ENCODE data around the gene CD63. TPM values are rescaled to one million over a fixed set of nuclear protein-coding genes. Genes with fewer than 3 reads are reported as not detected.

CD63 gene
- polyA plus RNA-seq, 12 donors, result 417 to 887 (median 763) TPM

GRCh38 chr12:55694188-55694515 is 34.7 kb downstream of the CD63 start:
- DNase-seq, result no peak

GRCh38 chr12:55693323-55694187 is 35.3 kb downstream of the CD63 start:
- no peak for DNase-seq

GRCh38 chr12:55692631-55693322 is 36.0 kb downstream of the CD63 start:
- no peak for DNase-seq

- DNase-seq, result no peak
Observed at GRCh38 chr12:55688716-55689655, 39.8 kb downstream of the CD63 start.

GRCh38 chr12:55687746-55688145 is 41.1 kb downstream of the CD63 start:
- no peak for DNase-seq

- DNase-seq, result no peak
Observed at GRCh38 chr12:55686366-55687010, 42.3 kb downstream of the CD63 start.

GRCh38 chr12:55685671-55686070 is 43.1 kb downstream of the CD63 start:
- no peak for DNase-seq

- DNase-seq, result no peak
Observed at GRCh38 chr12:55684761-55685370, 43.9 kb downstream of the CD63 start.

GRCh38 chr12:55683676-55684075 is 45.1 kb downstream of the CD63 start:
- no peak for DNase-seq

- DNase-seq, result no peak
Observed at GRCh38 chr12:55682087-55682796, 46.6 kb downstream of the CD63 start.

GRCh38 chr12:55681142-55682077 is 47.4 kb downstream of the CD63 start:
- no peak for DNase-seq

- DNase-seq, result no peak
Observed at GRCh38 chr12:55679691-55680090, 49.1 kb downstream of the CD63 start.

- no peak for DNase-seq
Observed at GRCh38 chr12:55676707-55677106, 52.1 kb downstream of the CD63 start.

- DNase-seq, result no peak
Observed at GRCh38 chr12:55675666-55676065, 53.1 kb downstream of the CD63 start.

Other genes with a start within 250 kb of the CD63 start
- gene OR6C68, start 236.6 kb downstream of the CD63 start, polyA plus RNA-seq (ENCODE audit: insufficient read length in 12 of 12), result not detected
- not detected for gene OR6C4, start 179.4 kb downstream of the CD63 start, polyA plus RNA-seq (ENCODE audit: insufficient read length in 12 of 12)
- not detected for gene OR2AP1, start 156.5 kb downstream of the CD63 start, polyA plus RNA-seq (ENCODE audit: insufficient read length in 12 of 12)
- gene OR10P1, start 92.1 kb downstream of the CD63 start, polyA plus RNA-seq (ENCODE audit: insufficient read length in 12 of 12), result not detected
- gene ITGA7, start 21.1 kb downstream of the CD63 start, polyA plus RNA-seq (ENCODE audit: insufficient read length in 12 of 12), result 100 to 1,000 TPM; 185 to 513 (median 349) TPM
- gene BLOC1S1, start 13.0 kb downstream of the CD63 start, polyA plus RNA-seq (ENCODE audit: insufficient read length in 12 of 12), result 100 to 1,000 TPM in 1 of 12 donors, 10 to 100 TPM in 10, not detected in 1; 74.6 to 114 (median 91.6) TPM
- 10 to 100 TPM in 11 of 12 donors, not detected in 1; 10.4 to 50.8 (median 38.0) TPM for gene RDH5, start 8.6 kb downstream of the CD63 start, polyA plus RNA-seq (ENCODE audit: insufficient read length in 12 of 12)
- gene GDF11, start 14.1 kb upstream of the CD63 start, polyA plus RNA-seq (ENCODE audit: insufficient read length in 12 of 12), result 10 to 100 TPM in 10 of 12 donors, 1 to 10 TPM in 2; 8.4 to 47.6 (median 13.4) TPM
- gene SARNP, start 88.7 kb upstream of the CD63 start, polyA plus RNA-seq (ENCODE audit: insufficient read length in 12 of 12), result 10 to 100 TPM in 11 of 12 donors, not detected in 1; 60.8 to 94.0 (median 83.5) TPM
- gene ORMDL2, start 89.0 kb upstream of the CD63 start, polyA plus RNA-seq (ENCODE audit: insufficient read length in 12 of 12), result 10 to 100 TPM in 11 of 12 donors, not detected in 1; 13.1 to 20.8 (median 17.6) TPM
- 10 to 100 TPM in 11 of 12 donors, not detected in 1; 18.6 to 27.5 (median 24.4) TPM for gene DNAJC14, start 100.6 kb upstream of the CD63 start, polyA plus RNA-seq (ENCODE audit: insufficient read length in 12 of 12)
- 10 to 100 TPM in 1 of 12 donors, 1 to 10 TPM in 9, not detected in 2; 1.5 to 11.2 (median 2.3) TPM for gene MMP19, start 113.9 kb upstream of the CD63 start, polyA plus RNA-seq (ENCODE audit: insufficient read length in 12 of 12)
- 10 to 100 TPM in 11 of 12 donors, not detected in 1; 18.2 to 35.9 (median 21.8) TPM for gene PYM1, start 198.9 kb upstream of the CD63 start, polyA plus RNA-seq (ENCODE audit: insufficient read length in 12 of 12)
- 100 to 1,000 TPM in 1 of 12 donors, 10 to 100 TPM in 9, not detected in 2; 10.1 to 108 (median 15.3) TPM for gene DGKA, start 202.2 kb upstream of the CD63 start, polyA plus RNA-seq (ENCODE audit: insufficient read length in 12 of 12)
- 10 to 100 TPM in 3 of 12 donors, 1 to 10 TPM in 4, under 1 TPM in 3, not detected in 2; 0.58 to 51.6 (median 1.9) TPM for gene PMEL, start 237.0 kb upstream of the CD63 start, polyA plus RNA-seq (ENCODE audit: insufficient read length in 12 of 12)
- gene CDK2, start 237.8 kb upstream of the CD63 start, polyA plus RNA-seq (ENCODE audit: insufficient read length in 12 of 12), result 10 to 100 TPM in 11 of 12 donors, not detected in 1; 20.1 to 59.4 (median 30.2) TPM
- 100 to 1,000 TPM in 11 of 12 donors, not detected in 1; 115 to 151 (median 130) TPM for gene RAB5B, start 245.1 kb upstream of the CD63 start, polyA plus RNA-seq (ENCODE audit: insufficient read length in 12 of 12)

Measured in muscle of arm (tissue), 12 donors.